HG02943 (cell line): Measurements from ENCODE around the gene NTRK3.

Source experiments
- ATAC-seq: cut with Tn5 transposase; IDR thresholded peaks from one replicate; pipeline ENCODE4 v1.9.1; 2021; ENCODE audit warnings: mild to moderate bottlenecking, low read depth, moderate library complexity; ENCODE audit not compliant: unreplicated experiment

The NTRK3 gene

DNA sequence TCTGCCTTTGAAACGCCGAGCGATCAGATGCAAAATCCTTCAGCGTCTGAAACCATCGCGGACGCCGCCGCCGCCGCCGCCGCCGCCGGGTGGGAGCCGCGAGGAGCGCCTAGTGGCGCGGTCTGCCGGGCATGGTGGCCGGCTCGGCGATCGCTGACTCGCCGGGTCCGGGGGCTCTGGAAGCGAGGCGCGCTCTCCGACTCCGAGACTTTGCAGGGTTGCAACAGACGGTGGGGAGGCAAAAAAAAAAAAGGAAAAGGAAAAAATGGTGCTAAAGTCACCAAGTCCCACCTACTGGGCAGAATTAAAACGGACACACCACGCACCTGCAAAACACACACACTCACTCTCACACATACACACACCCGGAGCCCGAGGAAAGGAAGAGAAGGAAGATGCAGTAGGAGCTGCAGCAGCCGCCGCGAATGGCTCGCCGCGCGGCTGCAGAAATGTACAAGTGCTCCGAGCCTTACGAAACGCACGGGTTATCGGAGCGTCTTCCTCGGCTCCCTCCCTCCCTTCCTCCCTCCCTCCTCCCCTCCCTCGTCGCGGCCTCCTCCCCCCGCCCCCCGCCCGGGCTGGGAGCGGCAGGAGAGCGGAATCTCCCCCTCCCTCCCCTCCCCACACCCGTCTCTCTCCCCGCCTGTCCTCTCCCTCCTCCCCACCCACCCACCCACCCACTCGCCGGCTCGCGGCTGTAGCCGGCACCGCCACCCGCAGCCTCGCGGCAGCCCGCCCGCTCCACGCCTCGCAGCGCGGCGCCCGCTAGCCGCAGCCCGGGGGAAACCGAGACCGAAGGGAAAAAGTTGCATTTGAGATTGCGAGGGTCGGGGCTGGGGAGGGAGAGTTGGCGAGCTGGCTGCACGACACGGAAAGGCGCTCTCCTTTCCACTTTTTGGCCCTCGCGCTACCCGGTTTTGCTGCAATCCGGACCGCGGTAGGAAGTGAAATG lies at the start of gene NTRK3:
NTRK3 (minus strand) TSS at position 461 of the 952 bp plus-strand sequence. CDS start 586 bp downstream, outside the sequence.
- no peak for ATAC-seq

- ATAC-seq: no peak
Measured at GRCh38 chr15:88303395-88303794, 46.9 kb upstream of the NTRK3 start.

- ATAC-seq: no peak
Measured at GRCh38 chr15:88302373-88302772, 45.8 kb upstream of the NTRK3 start.

DNA sequence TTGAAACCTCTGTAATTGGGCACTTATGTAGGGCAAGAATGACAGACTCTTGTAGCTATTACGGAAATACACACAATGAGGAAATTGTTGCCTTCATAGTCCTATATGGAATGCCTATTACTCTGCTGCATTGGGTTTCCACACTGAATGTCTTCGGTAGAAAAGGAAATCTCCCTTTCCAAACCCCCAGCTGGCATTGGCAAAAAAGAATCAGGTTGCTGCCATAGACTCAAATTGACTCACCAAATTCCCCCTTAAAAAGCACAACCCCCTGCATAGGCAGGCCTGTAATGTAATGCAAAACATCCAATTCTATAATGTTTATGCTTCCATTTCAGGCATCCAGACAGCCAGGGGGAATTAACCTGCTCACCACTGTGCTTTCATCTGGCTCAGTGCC lies 44.8 kb upstream of the NTRK3 start:
- no peak for ATAC-seq

- ATAC-seq: no peak
Measured at GRCh38 chr15:88300861-88301260, 44.3 kb upstream of the NTRK3 start.

DNA sequence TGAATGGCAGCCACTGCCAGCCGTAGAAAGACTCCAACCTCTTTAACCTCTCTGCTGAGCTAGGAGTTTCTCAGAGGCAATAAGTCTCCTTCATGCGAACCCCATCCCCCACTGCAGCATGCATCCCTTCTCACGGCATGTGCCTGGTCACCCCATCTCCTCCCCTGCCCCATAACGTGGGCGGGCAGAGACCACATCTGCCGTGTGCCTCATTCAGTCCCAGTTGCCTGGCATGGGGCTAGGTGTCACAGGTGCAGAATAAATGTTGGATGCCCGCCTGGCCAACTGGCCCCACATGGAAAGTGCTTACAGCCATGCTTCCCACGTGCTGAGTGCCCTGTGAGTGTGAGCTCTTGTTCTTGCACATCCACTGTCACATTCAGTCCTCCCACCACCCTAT lies 43.5 kb upstream of the NTRK3 start:
- ATAC-seq: no peak

DNA sequence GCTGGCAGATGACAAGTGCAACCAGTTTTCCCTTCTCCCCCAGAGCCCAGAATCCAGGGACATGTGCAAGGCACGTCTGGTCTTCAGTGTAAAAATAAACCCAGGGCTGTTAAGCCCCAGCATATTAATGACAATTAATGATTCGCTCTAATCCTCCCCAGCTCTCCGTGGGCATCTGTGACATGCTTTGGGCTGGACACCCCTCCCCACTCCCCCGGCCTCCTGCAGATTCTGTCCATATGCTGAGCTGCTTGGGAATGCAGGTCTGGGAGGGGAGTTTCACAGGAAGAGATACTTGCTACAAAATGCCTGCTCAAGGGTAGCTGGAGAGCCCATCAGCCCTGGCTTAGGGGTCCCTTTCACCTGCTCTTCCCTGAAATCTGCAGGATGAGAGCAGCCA lies 43.0 kb upstream of the NTRK3 start:
- ATAC-seq: no peak

DNA sequence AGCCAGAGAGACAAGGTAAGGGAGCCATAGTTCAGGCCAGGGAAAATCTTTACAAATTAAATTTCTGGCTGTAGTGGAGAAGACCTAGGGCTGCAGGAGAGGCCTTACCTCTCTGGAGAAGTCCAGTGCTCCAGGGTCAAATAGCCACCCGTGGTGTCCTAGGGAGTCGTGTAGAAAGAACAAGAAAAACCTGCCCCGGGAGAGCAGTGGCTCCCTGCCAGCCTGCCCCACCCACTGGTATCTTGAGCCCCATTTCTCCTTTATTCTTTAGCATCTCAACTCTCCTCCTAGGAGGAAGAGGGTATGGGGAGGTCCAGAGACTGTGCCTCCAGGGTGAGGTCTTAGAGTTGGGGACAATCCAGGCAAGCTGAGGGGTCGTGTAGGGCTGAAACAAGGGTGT lies 32.1 kb upstream of the NTRK3 start:
- no peak for ATAC-seq

- ATAC-seq: no peak
Measured at GRCh38 chr15:88288206-88288605, 31.7 kb upstream of the NTRK3 start.

DNA sequence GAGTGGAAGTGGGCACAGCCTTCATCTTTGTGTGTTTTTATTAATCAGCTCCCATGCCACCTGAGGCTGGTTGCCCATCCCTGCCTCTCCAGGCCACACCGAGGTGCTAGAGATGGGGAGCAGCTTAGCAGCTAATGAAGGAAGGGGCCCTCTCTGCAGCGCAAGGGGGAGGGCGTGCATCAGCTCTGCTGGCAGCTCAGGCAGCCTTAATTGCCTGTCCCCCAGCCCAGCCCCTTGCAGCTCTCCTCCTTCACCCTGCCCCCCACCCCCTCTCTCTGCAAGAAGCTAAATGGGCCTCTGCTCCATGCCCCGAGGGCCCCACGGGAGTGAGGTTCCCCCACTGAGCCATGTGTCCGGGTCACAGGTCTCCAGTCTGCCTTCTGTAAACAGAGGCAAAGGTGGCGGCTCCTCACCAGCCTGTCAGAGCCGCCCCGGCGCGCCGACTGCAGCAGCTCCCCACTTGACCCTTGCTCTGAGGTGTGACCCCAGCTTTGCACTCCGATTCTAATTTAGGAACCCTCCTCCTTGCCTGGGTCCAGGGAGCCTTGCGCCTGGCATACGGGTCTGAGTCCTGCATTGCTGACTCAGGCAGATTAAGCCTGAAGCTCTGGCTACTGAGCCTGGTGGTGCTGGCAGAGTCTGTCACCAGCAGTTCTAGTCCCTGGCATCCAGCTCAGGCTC lies 27.9 kb upstream of the NTRK3 start:
- ATAC-seq: no peak

- no peak for ATAC-seq
Measured at GRCh38 chr15:88282614-88283013, 26.1 kb upstream of the NTRK3 start.

DNA sequence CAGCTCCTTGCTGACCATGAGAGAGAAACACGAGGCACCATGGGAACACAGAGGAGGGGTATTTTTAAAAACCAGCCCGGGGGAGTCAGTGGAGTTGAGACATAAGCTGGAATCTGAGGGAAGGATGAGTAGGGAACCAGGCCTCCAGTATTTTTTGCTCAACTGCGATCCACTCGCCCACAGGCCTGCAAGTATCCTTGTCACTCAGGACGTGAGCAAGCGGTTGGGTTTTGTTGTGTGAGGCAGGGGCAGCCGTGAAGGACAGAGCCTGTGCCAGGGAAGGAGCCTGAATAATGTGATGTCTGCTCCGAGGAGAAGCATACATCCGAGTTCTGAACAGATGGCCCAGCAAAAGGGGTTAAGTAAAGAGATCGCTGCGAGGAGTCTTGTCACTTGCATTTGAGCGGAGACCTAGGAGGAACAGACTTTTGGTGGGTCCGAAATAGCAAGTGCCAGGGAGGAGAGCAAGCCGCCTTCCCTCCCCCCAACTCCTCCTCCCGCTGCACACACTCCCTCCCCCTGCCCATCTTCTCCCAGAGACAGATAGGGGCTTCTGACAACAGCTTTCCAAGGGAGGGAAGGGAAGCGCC lies 20.4 kb upstream of the NTRK3 start:
- no peak for ATAC-seq

GRCh38 chr15:88275804-88276203 lies 19.3 kb upstream of the NTRK3 start:
- ATAC-seq: no peak

DNA sequence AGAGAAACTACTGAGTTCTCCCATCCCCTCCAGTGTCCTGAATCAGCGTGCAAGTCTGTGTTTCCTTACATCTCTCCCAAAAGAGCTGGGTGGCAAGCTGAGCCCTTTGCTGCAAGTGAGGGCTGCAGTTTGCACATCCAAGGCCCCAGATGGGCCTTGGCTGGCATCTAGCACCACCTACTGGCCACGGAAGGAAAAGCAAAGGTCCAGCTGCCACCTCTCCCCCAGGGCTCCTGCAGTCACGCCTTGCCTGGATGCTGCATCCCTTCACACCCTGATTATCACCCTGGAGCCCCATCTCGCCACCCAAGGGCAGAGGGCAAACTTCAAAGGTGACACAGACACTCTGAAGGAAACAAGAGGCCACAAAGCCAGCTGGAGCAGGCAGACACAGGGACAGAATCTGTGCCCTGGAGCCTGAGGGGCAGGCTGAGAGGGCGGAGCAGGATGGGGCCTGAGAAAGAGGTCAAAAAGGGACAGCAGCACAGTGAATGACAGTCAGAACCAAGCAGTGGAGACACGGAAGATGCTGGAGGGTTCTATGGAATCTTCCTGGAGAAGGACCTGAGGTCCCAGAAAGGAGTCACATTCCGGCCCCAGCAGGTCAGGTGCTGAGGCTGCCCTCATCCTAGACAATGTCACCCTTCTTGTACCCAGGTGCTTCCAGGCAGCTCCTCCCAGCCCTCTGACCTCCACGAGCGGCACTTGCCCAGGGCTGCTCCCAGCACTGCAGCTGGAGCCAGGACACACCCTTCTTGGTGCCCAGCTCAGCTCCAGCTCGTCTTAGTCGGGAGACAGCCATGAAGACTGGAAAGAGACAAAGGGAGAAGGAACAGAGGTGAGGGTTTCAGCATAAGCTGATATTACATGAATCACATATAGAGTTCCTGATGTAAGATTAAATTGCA lies 18.3 kb upstream of the NTRK3 start:
- no peak for ATAC-seq

- ATAC-seq: no peak
Measured at GRCh38 chr15:88272421-88272820, 15.9 kb upstream of the NTRK3 start.

DNA sequence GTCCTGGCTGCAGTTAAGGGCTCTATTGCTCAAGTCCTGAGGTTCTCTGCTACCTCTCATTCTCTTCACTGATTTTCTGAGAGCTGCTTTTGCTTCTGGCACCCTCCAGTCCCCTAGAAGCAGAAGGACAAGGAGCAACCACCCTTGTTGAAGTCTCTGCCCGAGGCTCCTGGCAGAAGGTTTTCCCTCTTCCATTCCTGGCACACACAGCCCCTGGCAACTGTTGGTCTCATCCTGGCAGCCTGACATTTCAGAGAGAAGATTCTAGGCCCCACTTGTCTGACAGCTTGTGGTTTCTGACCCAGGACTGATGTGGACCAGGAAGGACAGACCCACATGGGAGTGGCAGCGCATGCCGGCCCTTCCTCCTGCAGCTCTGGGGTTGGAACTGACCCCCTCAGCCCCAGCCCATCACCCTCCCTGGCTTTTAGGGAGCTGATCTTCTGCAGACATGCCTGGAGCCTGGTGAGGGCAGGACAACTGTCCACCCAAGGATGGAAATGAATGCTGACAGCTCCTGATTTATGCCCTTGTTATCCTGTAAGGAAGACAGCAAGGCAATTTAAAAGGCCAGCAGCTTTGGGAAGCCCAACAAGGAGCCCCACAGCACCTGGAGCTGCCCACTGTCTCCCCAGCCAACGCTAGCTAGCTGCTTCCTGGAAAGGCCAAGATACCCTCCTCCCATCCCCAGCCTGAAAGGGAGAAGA lies 13.0 kb upstream of the NTRK3 start:
- no peak for ATAC-seq

DNA sequence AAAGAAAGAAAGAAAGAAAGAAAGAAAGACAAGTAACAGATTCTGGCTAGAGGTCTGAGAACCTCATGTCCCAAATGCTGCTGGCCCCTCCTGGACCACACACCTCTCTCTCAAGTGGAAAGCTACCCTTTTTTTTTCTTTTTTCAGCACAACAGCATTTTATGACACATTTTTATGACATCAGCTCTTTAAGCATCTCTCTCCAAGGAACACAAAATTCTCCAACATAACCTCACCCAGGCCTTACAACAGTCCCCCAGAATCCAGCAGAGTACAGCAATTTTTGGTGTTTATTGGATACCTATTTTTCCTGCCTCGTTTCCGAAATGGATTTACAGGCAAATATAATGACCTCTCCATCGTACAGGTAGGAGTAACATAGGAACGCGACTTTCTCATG lies 11.2 kb upstream of the NTRK3 start:
- ATAC-seq: no peak

GRCh38 chr15:88266170-88266569 lies 9.6 kb upstream of the NTRK3 start:
- no peak for ATAC-seq

- ATAC-seq: no peak
Measured at GRCh38 chr15:88264622-88265021, 8.1 kb upstream of the NTRK3 start.

DNA sequence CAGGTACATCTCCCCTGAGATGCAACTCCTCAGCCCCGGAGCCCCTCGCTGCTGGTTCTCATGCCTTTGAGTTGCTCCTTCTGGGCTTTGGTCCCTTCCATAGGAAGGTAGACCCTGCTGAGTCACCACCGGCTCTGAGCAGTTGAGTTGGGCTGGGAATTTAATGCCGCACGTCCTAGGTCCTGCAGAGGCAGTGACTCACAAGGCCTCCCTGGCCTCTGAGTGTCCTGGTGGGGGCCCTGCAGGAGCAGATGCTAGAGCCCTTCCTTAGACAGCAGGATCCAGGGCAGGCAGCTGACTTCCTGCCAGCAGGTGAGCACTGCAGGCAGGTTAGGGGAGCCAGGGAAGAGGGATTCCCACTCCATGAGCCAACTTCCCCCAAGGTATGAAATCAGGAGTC lies 5.5 kb upstream of the NTRK3 start:
- ATAC-seq: no peak
